SKM-1 treated with dmso at 0.1 percent for 144 hours (cell line): ENCODE data around the gene NCKAP1.
"Not testable (repeated sequence)": the region's sequence is repeated elsewhere in the genome, so short reads cannot be mapped to it uniquely, and the experiment has no call there.

Experiments
- DNase-seq: peaks from one replicate; lab custom pipeline; 2025; ENCODE audit not compliant: unreplicated experiment; lab: John Stamatoyannopoulos, UW

NCKAP1 gene

GRCh38 chr2:182915369-182916326, 122.6 kb downstream of the NCKAP1 start:
- DNase-seq, result no peak

GRCh38 chr2:182914852-182915251, 123.4 kb downstream of the NCKAP1 start:
- DNase-seq, result no peak

GRCh38 chr2:182913064-182913463, 125.2 kb downstream of the NCKAP1 start:
- no peak for DNase-seq

GRCh38 chr2:182912518-182912915, 125.7 kb downstream of the NCKAP1 start:
- no peak for DNase-seq

GRCh38 chr2:182911813-182912517, 126.3 kb downstream of the NCKAP1 start:
- no peak for DNase-seq

GRCh38 chr2:182910965-182911364, 127.3 kb downstream of the NCKAP1 start:
- no peak for DNase-seq

GRCh38 chr2:182907081-182907830, 131.0 kb downstream of the NCKAP1 start:
- no peak for DNase-seq

GRCh38 chr2:182906454-182906853, 131.8 kb downstream of the NCKAP1 start:
- DNase-seq, result no peak

GRCh38 chr2:182904844-182905243, 133.4 kb downstream of the NCKAP1 start:
- no peak for DNase-seq

- DNase-seq, result no peak
Observed at GRCh38 chr2:182903566-182903965, 134.7 kb downstream of the NCKAP1 start.

- DNase-seq, result no peak
Observed at GRCh38 chr2:182901748-182902147, 136.5 kb downstream of the NCKAP1 start.

GRCh38 chr2:182898718-182899117, 139.5 kb downstream of the NCKAP1 start:
- DNase-seq, result no peak

GRCh38 chr2:182897137-182897536, 141.1 kb downstream of the NCKAP1 start:
- DNase-seq, result no peak

- no peak for DNase-seq
Observed at GRCh38 chr2:182895798-182896197, 142.5 kb downstream of the NCKAP1 start.

- DNase-seq, result no peak
Observed at GRCh38 chr2:182895169-182895568, 143.1 kb downstream of the NCKAP1 start.

GRCh38 chr2:182894174-182894573, 144.1 kb downstream of the NCKAP1 start:
- no peak for DNase-seq

- DNase-seq, result no peak
Observed at GRCh38 chr2:182893666-182894065, 144.6 kb downstream of the NCKAP1 start.

- not testable (repeated sequence) for DNase-seq
Observed at GRCh38 chr2:182893035-182893434, 145.2 kb downstream of the NCKAP1 start.

GRCh38 chr2:182891611-182892010, 146.6 kb downstream of the NCKAP1 start:
- no peak for DNase-seq

GRCh38 chr2:182890773-182891378, 147.4 kb downstream of the NCKAP1 start:
- DNase-seq, result no peak

- DNase-seq, result no peak
Observed at GRCh38 chr2:182890305-182890704, 148.0 kb downstream of the NCKAP1 start.
